Esophagus squamous epithelium (tissue), 4 donors: ENCODE measurements around the gene HIF1A.
A peak's percentile ranks its signal among the peaks of the same experiment; 100 is the strongest.

Experiments used
- CTCF ChIP-seq, 6 experiments: fragments of 450-650 bp in 4 of 6; fragments of 200-600 bp in 2 of 6; sonication (generic) in 2 of 6; IDR thresholded peaks; one replicate each; pipeline ENCODE4 v1.5.1; 2016 to 2019; ENCODE audit warnings: antibody characterized with exemption in 6 of 6, mild to moderate bottlenecking in 4 of 6, moderate library complexity in 4 of 6
- POLR2A ChIP-seq, 4 donors: fragments of 450-650 bp; IDR thresholded peaks; one replicate each; pipeline ENCODE4 v1.6.1; 2017; ENCODE audit warnings: antibody characterized with exemption in 4 of 4, mild to moderate bottlenecking in 4 of 4, moderate library complexity in 3 of 4

DNA sequence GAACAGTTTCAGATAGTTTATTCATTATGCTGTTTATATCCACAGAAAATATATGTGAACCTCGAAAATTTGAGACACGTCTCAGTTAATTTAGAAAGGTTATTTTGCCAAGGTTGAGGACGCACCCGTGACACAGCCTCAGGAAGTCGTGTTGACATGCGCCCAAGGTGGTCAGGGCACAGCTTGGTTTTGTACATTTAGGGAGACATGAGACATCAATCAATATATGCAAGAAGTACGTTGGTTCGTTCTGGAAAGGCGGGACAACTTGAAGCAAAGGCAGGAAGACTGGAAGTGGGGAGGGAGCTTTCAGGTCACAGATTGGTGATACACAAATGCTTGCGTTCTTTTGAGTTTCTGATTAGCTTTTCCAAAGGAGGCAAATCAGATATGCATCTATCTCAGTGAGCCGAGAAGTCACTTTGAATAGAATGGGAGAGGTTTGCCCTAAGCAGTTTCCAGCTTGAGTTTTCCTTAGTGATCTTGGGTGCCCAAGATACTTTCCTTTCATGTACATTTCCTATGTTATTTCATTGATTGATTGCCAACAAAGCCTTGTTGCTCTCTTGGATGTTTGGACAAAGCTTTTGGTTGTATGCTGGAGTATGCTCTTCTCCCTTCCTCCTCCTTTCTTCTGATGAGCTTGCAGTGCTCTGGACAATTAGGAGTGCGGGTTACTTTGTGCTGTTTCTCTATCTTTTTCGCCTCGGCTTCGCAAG, 70.1 kb downstream of the HIF1A start:
- TF ChIP-seq CTCF (IDR thresholded peaks at IDR 0.05) (no peak), POLR2A (IDR thresholded peaks at IDR 0.05) (peak in 1 of 4 donors; percentile 10)
